Left lung (tissue), 10 donors: ENCODE results near the gene ARL2BP. TPM values are rescaled to one million over a fixed set of nuclear protein-coding genes. Genes with fewer than 3 reads are reported as not detected.

Source experiments
- ATAC-seq: fragments of 200-7000 bp; cut with Tn5 transposase; one replicate; pipeline ENCODE4 v1.9.1; 2020; ENCODE audit warnings: moderate library complexity
- DNase-seq, 4 donors: peaks; one replicate each; pipeline ENCODE4 v3.0.0-alpha.2; 2013 to 2020
- H3K27ac ChIP-seq, 2 donors: fragments of 200-600 bp; sonication (generic) in 1 of 2; one replicate each; pipeline versions ENCODE4 v1.5.0 to v1.8.0; 2020 to 2021
- H3K27me3 ChIP-seq, 2 donors: fragments of 200-600 bp; sonication (generic) in 1 of 2; one replicate each; pipeline versions ENCODE4 v1.5.0 to v1.8.0; 2020 to 2021
- H3K36me3 ChIP-seq, 2 donors: fragments of 200-600 bp; sonication (generic) in 1 of 2; one replicate each; pipeline versions ENCODE4 v1.5.0 to v1.8.0; 2020 to 2021
- H3K4me1 ChIP-seq, 2 donors: fragments of 200-600 bp; one replicate each; pipeline ENCODE4 v1.8.0; 2021
- H3K4me3 ChIP-seq, 2 donors: fragments of 200-600 bp; sonication (generic) in 1 of 2; one replicate each; pipeline versions ENCODE4 v1.5.0 to v1.8.0; 2020 to 2021; ENCODE audit warnings: mild to moderate bottlenecking in 1 of 2
- H3K9me3 ChIP-seq, 2 donors: fragments of 200-600 bp; sonication (generic) in 1 of 2; one replicate each; pipeline versions ENCODE4 v1.5.0 to v1.8.0; 2020 to 2021
- CTCF ChIP-seq, 2 donors: fragments of 200-600 bp; sonication (generic) in 1 of 2; IDR thresholded peaks; one replicate each; pipeline versions ENCODE4 v1.5.0 to v1.8.0; 2021; ENCODE audit warnings: antibody characterized with exemption in 2 of 2
- intact Hi-C, 2 donors: fragments of 100-400 bp; cut with DNase I; formaldehyde crosslinking; loops; one replicate each; pipeline versions ENCODE4 v1.11.2 to v1.14.2; 2022
- polyA plus RNA-seq, 6 donors: library from polyadenylated mRNA; unstranded; fragments of 120-200 nt; gene quantifications; one replicate each; pipeline ENCODE4 v1.2.1, GENCODE V29; 2013; ENCODE audit not compliant: insufficient read length in 6 of 6
- total RNA-seq, 2 donors: library from RNA; stranded (reverse); fragmentation: NEBNext Ultra II Directional; extraction: Animal tissue kit (Norgen Biotek cat#: 25700); gene quantifications; one replicate each; pipeline ENCODE4 v1.2.1, GENCODE V29; 2021
- donor health status: DM: no; HTN: yes; CAD: no.
- donor health status: DM: no; HTN: no; CAD: no.

The ARL2BP gene
- total and polyA plus RNA-seq, 8 donors, result 51.4 to 76.1 (median 67.4) TPM

GRCh38 chr16:57239107-57239506, 6.0 kb upstream of the ARL2BP start:
- Histone ChIP-seq H3K9me3 (no peaks in the 10 kb centered on the region), H3K4me1 (peaks cover 0 to 9% of the 10 kb centered on the region in 2 donors), H3K36me3 (peaks cover 0 to 50% of the 10 kb centered on the region in 2 donors), H3K27me3 (no peaks in the 10 kb centered on the region), H3K4me3 (no peak overlapping the region), H3K27ac (no peak overlapping the region)
- intact Hi-C loops, result no loop called here
- DNase-seq, result no peak
- TF ChIP-seq CTCF (IDR thresholded peaks at IDR 0.05), result no peak
- no peak for ATAC-seq

- Histone ChIP-seq H3K9me3 (no peaks in the 10 kb centered on the region), H3K27me3 (no peaks in the 10 kb centered on the region), H3K4me1 (peaks cover under 1 to 11% of the 10 kb centered on the region in 2 donors), H3K4me3 (no peak overlapping the region), H3K27ac (peak overlapping the region in 1 of 2 donors; percentile 13), H3K36me3 (peaks cover 0 to 36% of the 10 kb centered on the region in 2 donors)
- DNase-seq (no peak), ATAC-seq (no peak)
- TF ChIP-seq CTCF (IDR thresholded peaks at IDR 0.05), result no peak
- intact Hi-C loops, result no loop called here
Observed at GRCh38 chr16:57240851-57241250, 4.2 kb upstream of the ARL2BP start.

- Histone ChIP-seq H3K27me3 (no peaks in the 10 kb centered on the region), H3K4me1 (peaks cover 6 to 20% of the 10 kb centered on the region in 2 donors), H3K27ac (no peak overlapping the region), H3K4me3 (no peak overlapping the region), H3K36me3 (peaks cover 0 to 32% of the 10 kb centered on the region in 2 donors), H3K9me3 (no peaks in the 10 kb centered on the region)
- no peak for TF ChIP-seq CTCF (IDR thresholded peaks at IDR 0.05)
- DNase-seq (no peak), ATAC-seq (no peak)
- intact Hi-C loops, result no loop called here
Observed at GRCh38 chr16:57242650-57243049, 2.4 kb upstream of the ARL2BP start.

GRCh38 chr16:57244463-57244766, 644 bp upstream of the ARL2BP start:
- no peak for TF ChIP-seq CTCF (IDR thresholded peaks at IDR 0.05)
- intact Hi-C loops, result no loop called here
- H3K27me3 ChIP-seq, result no peaks in the 10 kb centered on the region
- DNase-seq (no peak), ATAC-seq (no peak)
- H3K9me3 ChIP-seq, result no peaks in the 10 kb centered on the region
- peaks cover 0 to 32% of the 10 kb centered on the region in 2 donors for H3K36me3 ChIP-seq
- peaks cover 6 to 20% of the 10 kb centered on the region in 2 donors for H3K4me1 ChIP-seq
- H3K4me3 ChIP-seq, result peak overlapping the region; percentile 73 to 81
- peak overlapping the region; percentile 80 to 91 for H3K27ac ChIP-seq

GRCh38 chr16:57245472-57246113, 534 bp downstream of the ARL2BP start:
- no peak for TF ChIP-seq CTCF (IDR thresholded peaks at IDR 0.05)
- Histone ChIP-seq H3K4me1 (peaks cover 6 to 20% of the 10 kb centered on the region in 2 donors), H3K27me3 (no peaks in the 10 kb centered on the region), H3K9me3 (no peaks in the 10 kb centered on the region), H3K27ac (peak overlapping the region; percentile 91 to 95), H3K36me3 (peaks cover 0 to 40% of the 10 kb centered on the region in 2 donors), H3K4me3 (peak overlapping the region; percentile 73 to 81)
- intact Hi-C loops, result no loop called here
- peak; percentile 45 for ATAC-seq
- peak in 2 of 4 donors; percentile 33 to 63 for DNase-seq
